Body of pancreas (tissue), 4 donors: ENCODE measurements around the gene POLE3. TPM values are rescaled to one million over a fixed set of nuclear protein-coding genes. Genes with fewer than 3 reads are reported as not detected.

Source experiments
- ATAC-seq: fragments of 150-250 bp; one replicate; pipeline ENCODE4 v1.9.1; 2016
- DNase-seq, 4 donors: peaks; one replicate each; pipeline ENCODE4 v3.0.0-alpha.2; 2019
- H3K27ac ChIP-seq, 4 donors: fragments of 200-600 bp; sonication (generic); 1 replicate in 3 of 4; 2 replicates in 1 of 4; pipeline versions ENCODE4 v1.5.1 to v1.6.1; 2016 to 2019; ENCODE audit warnings: mild to moderate bottlenecking in 1 of 4, mixed read lengths in 1 of 4, moderate library complexity in 1 of 4
- H3K27me3 ChIP-seq, 2 donors: fragments of 200-600 bp; sonication (generic); one replicate each; pipeline ENCODE4 v1.6.0; 2016; ENCODE audit warnings: mild to moderate bottlenecking in 1 of 2
- H3K36me3 ChIP-seq, 2 donors: fragments of 200-600 bp; sonication (generic); replicated peaks in 1 of 2; 2 replicates each; pipeline ENCODE4 v1.5.1; 2016; ENCODE audit warnings: low read depth in 2 of 2; ENCODE audit not compliant: insufficient read depth in 1 of 2
- H3K4me1 ChIP-seq: fragments of 200-600 bp; sonication (generic); one replicate; pipeline ENCODE4 v1.6.0; 2016
- H3K4me3 ChIP-seq, 2 donors: fragments of 200-600 bp; sonication (generic); 1 replicate in 1 of 2; 2 replicates in 1 of 2; pipeline ENCODE4 v1.5.1; 2016 to 2019
- H3K9me3 ChIP-seq, 3 donors: fragments of 200-600 bp; sonication (generic); 1 replicate in 2 of 3; 2 replicates in 1 of 3; pipeline ENCODE4 v1.5.1; 2016
- POLR2A ChIP-seq, 3 donors: fragments of 450-650 bp; IDR thresholded peaks; one replicate each; pipeline ENCODE4 v1.6.1; 2016; ENCODE audit warnings: antibody characterized with exemption in 3 of 3, mild to moderate bottlenecking in 2 of 3
- whole genome bisulfite sequencing, 2 donors: methylation state at CpG; one replicate each; pipeline ENCODE4 v1.1.5; 2017; 5-methylcytosine and 5-hydroxymethylcytosine counted together
- intact Hi-C: fragments of 100-400 bp; cut with DNase I; formaldehyde crosslinking; loops from one replicate; pipeline ENCODE4 v1.15.1; 2023
- total RNA-seq, 2 donors: library from RNA; depleted of rRNA; stranded (reverse); fragments of >200 nt; gene quantifications; one replicate each; pipeline ENCODE4 v1.1.0, GENCODE V29; 2016
- TF ChIP-seq, protein P1 (sequence below), 7 experiments: fragments of 450-650 bp in 4 of 7; fragments of 200-600 bp in 3 of 7; sonication (generic) in 3 of 7; IDR thresholded peaks; one replicate each; pipeline ENCODE4 v1.5.1; 2016 to 2019; ENCODE audit warnings: antibody characterized with exemption in 7 of 7

The POLE3 gene
- total RNA-seq, 2 donors from 2014 or later: 13.8 to 17.6 TPM

DNA sequence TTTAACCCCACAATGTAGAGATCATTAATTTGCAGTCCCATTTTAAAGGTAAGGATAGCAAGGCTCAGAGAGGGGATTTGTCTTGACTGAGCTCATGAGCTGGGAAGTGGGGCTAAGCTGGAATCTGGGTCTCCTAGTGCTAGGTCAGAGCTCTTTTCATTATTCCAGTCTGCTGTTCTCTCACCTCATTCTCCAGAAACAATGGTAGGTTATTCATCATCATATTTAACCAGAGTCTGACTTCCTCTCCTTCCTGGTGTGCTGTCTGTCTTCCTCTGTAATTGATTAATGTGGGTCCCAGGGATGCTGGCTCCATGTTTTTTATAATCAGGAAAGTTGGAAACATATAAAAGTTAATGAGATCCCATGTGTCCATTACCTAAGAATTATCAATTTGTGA, 20.7 kb upstream of the POLE3 start:
- no peaks in the 10 kb centered on the region for H3K9me3 ChIP-seq
- no peak overlapping the region for H3K27ac ChIP-seq
- intact Hi-C loops: no loop called here
- no peak for ATAC-seq
- H3K4me3 ChIP-seq: no peak overlapping the region
- TF ChIP-seq, protein P1, sequence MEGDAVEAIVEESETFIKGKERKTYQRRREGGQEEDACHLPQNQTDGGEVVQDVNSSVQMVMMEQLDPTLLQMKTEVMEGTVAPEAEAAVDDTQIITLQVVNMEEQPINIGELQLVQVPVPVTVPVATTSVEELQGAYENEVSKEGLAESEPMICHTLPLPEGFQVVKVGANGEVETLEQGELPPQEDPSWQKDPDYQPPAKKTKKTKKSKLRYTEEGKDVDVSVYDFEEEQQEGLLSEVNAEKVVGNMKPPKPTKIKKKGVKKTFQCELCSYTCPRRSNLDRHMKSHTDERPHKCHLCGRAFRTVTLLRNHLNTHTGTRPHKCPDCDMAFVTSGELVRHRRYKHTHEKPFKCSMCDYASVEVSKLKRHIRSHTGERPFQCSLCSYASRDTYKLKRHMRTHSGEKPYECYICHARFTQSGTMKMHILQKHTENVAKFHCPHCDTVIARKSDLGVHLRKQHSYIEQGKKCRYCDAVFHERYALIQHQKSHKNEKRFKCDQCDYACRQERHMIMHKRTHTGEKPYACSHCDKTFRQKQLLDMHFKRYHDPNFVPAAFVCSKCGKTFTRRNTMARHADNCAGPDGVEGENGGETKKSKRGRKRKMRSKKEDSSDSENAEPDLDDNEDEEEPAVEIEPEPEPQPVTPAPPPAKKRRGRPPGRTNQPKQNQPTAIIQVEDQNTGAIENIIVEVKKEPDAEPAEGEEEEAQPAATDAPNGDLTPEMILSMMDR (IDR thresholded peaks at IDR 0.05): no peak
- no peak for TF ChIP-seq POLR2A (IDR thresholded peaks at IDR 0.05)
- no peaks in the 10 kb centered on the region for H3K4me1 ChIP-seq
- H3K36me3 ChIP-seq: no peaks in the 10 kb centered on the region
- H3K27me3 ChIP-seq: no peaks in the 10 kb centered on the region
- DNase-seq: no peak

DNA sequence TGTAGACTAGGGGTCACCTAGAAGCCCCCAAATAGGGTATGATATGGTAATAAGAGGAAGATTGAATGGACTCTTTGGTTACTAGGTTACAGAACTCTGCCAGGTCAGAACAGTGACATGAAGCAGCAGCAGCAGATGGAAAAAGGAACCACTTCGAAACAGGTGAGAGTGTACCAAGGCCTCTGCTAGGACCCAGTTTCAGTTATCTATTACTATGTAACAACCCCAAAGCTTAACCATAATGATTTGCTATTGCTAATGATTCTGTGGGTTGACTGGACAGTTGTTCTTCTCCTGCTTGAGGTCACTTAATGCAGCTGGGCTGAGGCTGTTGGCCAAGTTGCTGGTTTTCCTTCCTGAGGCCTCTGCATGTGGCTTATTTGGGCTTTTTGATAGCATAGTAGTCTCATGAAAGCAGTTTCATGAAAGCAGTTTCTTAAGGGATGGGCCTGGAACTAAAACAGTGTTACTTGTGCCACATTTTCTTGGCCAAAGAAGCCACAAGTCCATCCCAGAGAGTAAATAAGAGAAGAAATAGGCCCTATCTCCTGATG, 17.7 kb upstream of the POLE3 start:
- Histone ChIP-seq H3K36me3 (no peaks in the 10 kb centered on the region), H3K9me3 (no peaks in the 10 kb centered on the region), H3K27ac (no peak overlapping the region), H3K4me1 (no peaks in the 10 kb centered on the region), H3K4me3 (no peak overlapping the region), H3K27me3 (no peaks in the 10 kb centered on the region)
- ATAC-seq: no peak
- 73 to 79% methylated on average over 1 of the region's 1 CpG for WGBS, 2 donors
- intact Hi-C loops: no loop called here
- no peak for DNase-seq
- TF ChIP-seq, protein P1 (IDR thresholded peaks at IDR 0.05): no peak
- no peak for TF ChIP-seq POLR2A (IDR thresholded peaks at IDR 0.05)

DNA sequence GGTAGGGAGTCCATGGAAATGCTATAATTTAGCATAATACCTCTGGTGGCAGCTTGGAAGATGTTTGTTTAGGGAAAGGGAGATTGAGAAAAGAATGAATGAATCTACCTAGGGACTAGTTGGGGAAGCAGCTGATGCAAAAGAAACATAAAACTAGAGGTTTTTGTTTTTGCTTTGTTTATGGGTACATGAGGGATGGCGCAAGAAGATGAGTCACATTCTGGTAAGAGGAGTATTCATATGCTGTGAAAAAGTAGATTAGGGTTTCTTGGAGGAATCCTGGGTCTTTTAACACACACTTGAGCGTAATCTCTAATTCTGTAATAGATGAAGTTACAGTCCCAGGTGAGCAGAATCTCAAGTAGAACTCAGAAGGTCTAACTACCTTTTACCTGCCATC, 17.2 kb upstream of the POLE3 start:
- ATAC-seq (no peak), DNase-seq (no peak)
- no peak overlapping the region for H3K27ac ChIP-seq
- no peak overlapping the region for H3K4me3 ChIP-seq
- 96 to 97% methylated on average over 2 of the region's 2 CpGs for WGBS, 2 donors
- no peaks in the 10 kb centered on the region for H3K27me3 ChIP-seq
- no peaks in the 10 kb centered on the region for H3K36me3 ChIP-seq
- no peaks in the 10 kb centered on the region for H3K4me1 ChIP-seq
- no peaks in the 10 kb centered on the region for H3K9me3 ChIP-seq
- no peak for TF ChIP-seq POLR2A (IDR thresholded peaks at IDR 0.05)
- TF ChIP-seq, protein P1 (IDR thresholded peaks at IDR 0.05): no peak
- intact Hi-C loops: no loop called here

DNA sequence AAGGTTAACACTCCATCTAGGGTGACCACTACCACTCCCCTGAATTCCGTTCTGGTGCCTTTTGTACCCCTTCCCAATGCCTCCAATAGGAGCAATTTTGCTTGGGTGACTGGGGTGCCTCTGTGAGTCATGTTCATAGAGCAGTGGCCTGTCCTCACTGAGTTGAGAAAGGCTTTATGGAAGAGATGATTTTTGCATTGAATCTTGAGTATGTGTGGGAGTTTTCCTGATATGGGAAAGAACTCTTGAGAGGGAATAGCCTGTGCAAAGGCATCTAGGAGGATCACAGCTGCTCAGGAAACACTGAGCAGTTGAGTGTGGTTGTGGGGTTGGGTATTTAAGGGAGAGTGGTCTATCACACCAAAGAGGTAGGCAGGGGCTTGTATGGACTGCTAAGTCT, 16.2 kb upstream of the POLE3 start:
- Histone ChIP-seq H3K4me3 (no peak overlapping the region), H3K4me1 (no peaks in the 10 kb centered on the region), H3K36me3 (no peaks in the 10 kb centered on the region), H3K9me3 (no peaks in the 10 kb centered on the region), H3K27ac (no peak overlapping the region), H3K27me3 (no peaks in the 10 kb centered on the region)
- intact Hi-C loops: no loop called here
- WGBS, 2 donors: 36 to 85% methylated on average over 1 of the region's 1 CpG
- ATAC-seq (no peak), DNase-seq (no peak)
- TF ChIP-seq, protein P1 (IDR thresholded peaks at IDR 0.05): no peak
- no peak for TF ChIP-seq POLR2A (IDR thresholded peaks at IDR 0.05)

DNA sequence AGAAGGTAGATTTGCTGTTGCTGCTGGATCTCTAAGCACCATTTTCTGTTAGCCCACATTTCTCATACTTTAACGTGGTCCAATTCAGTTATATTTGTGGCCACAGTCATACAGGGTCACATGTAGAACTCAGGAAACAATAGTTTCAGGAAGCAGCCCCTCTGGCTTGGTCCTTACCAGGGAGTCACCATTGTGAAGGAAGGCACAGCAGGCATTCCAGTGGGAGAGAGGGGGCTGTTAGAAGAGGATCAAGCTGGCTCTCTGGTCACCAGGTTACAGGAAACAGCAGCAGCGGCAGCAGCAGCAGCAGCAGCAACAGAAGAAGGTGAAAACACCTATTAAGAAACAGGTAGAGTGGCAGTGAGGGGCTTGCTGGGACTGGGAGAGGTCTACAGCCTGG, 14.6 kb upstream of the POLE3 start:
- no peak for DNase-seq
- Histone ChIP-seq H3K27ac (no peak overlapping the region), H3K9me3 (no peaks in the 10 kb centered on the region), H3K27me3 (no peaks in the 10 kb centered on the region), H3K4me3 (no peak overlapping the region), H3K36me3 (no peaks in the 10 kb centered on the region), H3K4me1 (no peaks in the 10 kb centered on the region)
- 34 to 56% methylated on average over 2 of the region's 2 CpGs for WGBS, 2 donors
- TF ChIP-seq POLR2A (IDR thresholded peaks at IDR 0.05): no peak
- TF ChIP-seq, protein P1 (IDR thresholded peaks at IDR 0.05): no peak
- ATAC-seq: no peak
- intact Hi-C loops: no loop called here
